Spleen (tissue), 7 donors: ENCODE data around the gene MEGF8.

Source experiments
- CTCF ChIP-seq, 11 experiments: fragments of 200-600 bp in 7 of 11; fragments of 450-650 bp in 4 of 11; sonication (generic) in 4 of 11; IDR thresholded peaks in 8 of 11; conservative IDR thresholded peaks in 3 of 11; 1 replicate in 7 of 11; 2 replicates in 4 of 11; pipeline versions ENCODE4 v1.4.0 to v1.8.0; 2016 to 2021; ENCODE audit warnings: antibody characterized with exemption in 11 of 11, inconsistent platforms in 4 of 11, mild to moderate bottlenecking in 1 of 11
- POLR2A ChIP-seq, 3 donors: fragments of 450-650 bp; IDR thresholded peaks; one replicate each; pipeline ENCODE4 v1.5.1; 2017; ENCODE audit warnings: antibody characterized with exemption in 3 of 3, mild to moderate bottlenecking in 1 of 3
- donor health status: DM: no; HTN: no; CAD: no; lungs with moderate emphysema.
- donor health status: DM: no; HTN: no; CAD: no.
- donor health status: DM: no; HTN: no; CAD: no.

DNA sequence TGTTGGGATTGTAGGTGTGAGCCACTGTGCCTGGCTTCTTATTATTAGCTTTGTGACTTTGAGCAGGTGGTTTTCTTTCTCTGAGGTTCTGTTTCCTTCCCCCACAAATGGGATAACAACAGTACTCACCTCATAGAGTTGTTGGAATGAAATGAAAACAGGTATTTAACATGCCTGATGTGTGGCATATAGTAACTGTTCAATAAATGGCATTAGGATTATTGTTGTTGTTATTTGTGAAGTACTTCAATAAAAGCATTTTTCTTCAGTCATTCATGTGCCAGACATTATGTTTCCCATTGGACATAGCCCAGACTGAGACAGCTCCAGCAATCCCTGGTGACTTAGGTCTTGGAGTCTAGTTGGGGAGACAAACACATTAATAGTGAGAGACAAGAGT, 1.5 kb downstream of the MEGF8 start:
- TF ChIP-seq POLR2A (IDR thresholded peaks at IDR 0.05), result no peak
- no peak for TF ChIP-seq CTCF (IDR thresholded peaks at IDR 0.05 in 8 of 11, conservative IDR thresholded peaks at IDR 0.05 in 3 of 11)
